Subcutaneous adipose tissue (tissue), 4 donors: ENCODE results near the gene PEX16. TPM values are rescaled to one million over a fixed set of nuclear protein-coding genes. Genes with fewer than 3 reads are reported as not detected.

Experiments
- CTCF ChIP-seq: fragments of 450-650 bp; IDR thresholded peaks from one replicate; pipeline ENCODE4 v1.5.1; 2016; ENCODE audit warnings: low read depth, mild to moderate bottlenecking, control low read depth, antibody characterized with exemption, moderate library complexity
- total RNA-seq, 4 donors: library from RNA; depleted of rRNA; stranded (reverse); fragments of >200 nt; gene quantifications; one replicate each; pipeline ENCODE4 v1.1.0, GENCODE V29; 2016

The PEX16 gene
- total RNA-seq, 4 donors from 2014 or later, result 17.3 to 40.5 (median 26.7) TPM

GRCh38 chr11:45872651-45873356, 44.9 kb downstream of the PEX16 start:
- TF ChIP-seq CTCF, result no peak

GRCh38 chr11:45871638-45872037, 46.0 kb downstream of the PEX16 start:
- TF ChIP-seq CTCF, result no peak

GRCh38 chr11:45870706-45871105, 47.0 kb downstream of the PEX16 start:
- no peak for TF ChIP-seq CTCF

- no peak for TF ChIP-seq CTCF
These were observed 48.1 kb downstream of the PEX16 start for GRCh38 chr11:45869551-45869950.

GRCh38 chr11:45864041-45864440, 53.6 kb downstream of the PEX16 start:
- TF ChIP-seq CTCF, result no peak

GRCh38 chr11:45860764-45861510, 56.7 kb downstream of the PEX16 start:
- no peak for TF ChIP-seq CTCF

- no peak for TF ChIP-seq CTCF
These were observed 57.3 kb downstream of the PEX16 start for GRCh38 chr11:45860348-45860747.

Other genes starting within 250 kb of the PEX16 start
- gene SLC35C1, start 112.7 kb downstream of the PEX16 start, total RNA-seq, result 10 to 100 TPM; 49.5 to 96.7 (median 66.2) TPM
- 10 to 100 TPM; 28.0 to 84.2 (median 39.4) TPM for gene CRY2, start 70.4 kb downstream of the PEX16 start, total RNA-seq
- gene MAPK8IP1, start 32.2 kb downstream of the PEX16 start, total RNA-seq, result 1 to 10 TPM; 1.3 to 4.0 (median 2.3) TPM
- 1 to 10 TPM in 1 of 4 donors, not detected in 3; 3.0 TPM for gene FREY1, start 10.6 kb downstream of the PEX16 start, total RNA-seq
- gene LARGE2, start 4.8 kb upstream of the PEX16 start, total RNA-seq, result not detected
- 10 to 100 TPM; 34.4 to 58.6 (median 47.7) TPM for gene PHF21A, start 203.6 kb upstream of the PEX16 start, total RNA-seq